Posterior vena cava (tissue), 2 donors: Measurements from ENCODE around the gene SUSD5. TPM values are rescaled to one million over a fixed set of nuclear protein-coding genes. Genes with fewer than 3 reads are reported as not detected.
"Not testable (repeated sequence)": the region's sequence is repeated elsewhere in the genome, so short reads cannot be mapped to it uniquely, and the experiment has no call there.

Experiments used
- DNase-seq: peaks from one replicate; pipeline ENCODE4 v3.0.0-alpha.2; 2020; ENCODE audit warnings: low spot score
- intact Hi-C, 2 donors: fragments of 100-400 bp; cut with DNase I; formaldehyde crosslinking; loops; one replicate each; pipeline versions ENCODE4 v1.14.1 to v1.14.2; 2022 to 2023
- total RNA-seq, 2 donors: library from RNA; stranded (reverse); fragmentation: NEBNext Ultra II Directional; extraction: Animal tissue kit (Norgen Biotek cat#: 25700); gene quantifications; one replicate each; pipeline ENCODE4 v1.2.1, GENCODE V29; 2021
- donor health status: DM: yes; HTN: yes; CAD: no.
- donor health status: DM: yes; HTN: yes; CAD: no.

Gene SUSD5
- total RNA-seq, 2 donors from 2014 or later, result 3.7 to 4.0 TPM

GRCh38 chr3:33202711-33203457 lies 15.7 kb downstream of the SUSD5 start:
- DNase-seq, result no peak
- intact Hi-C loops, result no loop called here

GRCh38 chr3:33201195-33201594 lies 17.4 kb downstream of the SUSD5 start:
- DNase-seq, result no peak
- intact Hi-C loops, result no loop called here

- intact Hi-C loops, result no loop called here
- no peak for DNase-seq
These were observed 22.1 kb downstream of the SUSD5 start for GRCh38 chr3:33196538-33196937.

- no peak for DNase-seq
- intact Hi-C loops, result no loop called here
These were observed 24.3 kb downstream of the SUSD5 start for GRCh38 chr3:33194303-33194702.

- intact Hi-C loops, result no loop called here
- DNase-seq, result no peak
These were observed 31.3 kb downstream of the SUSD5 start for GRCh38 chr3:33187368-33187634.

- intact Hi-C loops, result no loop called here
- DNase-seq, result no peak
These were observed 31.9 kb downstream of the SUSD5 start for GRCh38 chr3:33186524-33187367.

- DNase-seq, result no peak
- intact Hi-C loops, result no loop called here
These were observed 33.7 kb downstream of the SUSD5 start for GRCh38 chr3:33184863-33185262.

- DNase-seq, intact Hi-C loops: not testable (repeated sequence)
These were observed 37.0 kb downstream of the SUSD5 start for GRCh38 chr3:33181641-33182040.

GRCh38 chr3:33181229-33181628 lies 37.4 kb downstream of the SUSD5 start:
- intact Hi-C loops, result no loop called here
- DNase-seq, result no peak

GRCh38 chr3:33179132-33179531 lies 39.5 kb downstream of the SUSD5 start:
- intact Hi-C loops, result no loop called here
- no peak for DNase-seq

- no peak for DNase-seq
- intact Hi-C loops, result no loop called here
These were observed 43.7 kb downstream of the SUSD5 start for GRCh38 chr3:33174711-33175414.

GRCh38 chr3:33174095-33174494 lies 44.5 kb downstream of the SUSD5 start:
- no peak for DNase-seq
- intact Hi-C loops, result no loop called here

GRCh38 chr3:33173672-33174071 lies 44.9 kb downstream of the SUSD5 start:
- no peak for DNase-seq
- intact Hi-C loops, result no loop called here

GRCh38 chr3:33173103-33173502 lies 45.5 kb downstream of the SUSD5 start:
- no peak for DNase-seq
- intact Hi-C loops, result no loop called here

- DNase-seq, result no peak
- intact Hi-C loops, result no loop called here
These were observed 47.0 kb downstream of the SUSD5 start for GRCh38 chr3:33171580-33171979.

- no peak for DNase-seq
- intact Hi-C loops, result no loop called here
These were observed 48.1 kb downstream of the SUSD5 start for GRCh38 chr3:33170531-33170930.

GRCh38 chr3:33167716-33168336 lies 50.8 kb downstream of the SUSD5 start:
- intact Hi-C loops, result no loop called here
- DNase-seq, result no peak

GRCh38 chr3:33167284-33167683 lies 51.3 kb downstream of the SUSD5 start:
- intact Hi-C loops, result no loop called here

GRCh38 chr3:33166095-33166494 lies 52.5 kb downstream of the SUSD5 start:
- no peak for DNase-seq
- intact Hi-C loops, result no loop called here

More at GRCh38 chr3:33167284-33167683, 51.3 kb downstream of the SUSD5 start:
- DNase-seq, result no peak

- DNase-seq, result no peak
- intact Hi-C loops, result no loop called here
These were observed 53.2 kb downstream of the SUSD5 start for GRCh38 chr3:33165372-33165771.
